ENCODE results near the gene ABCG2.
"Not testable (repeated sequence)": the region's sequence is repeated elsewhere in the genome, so short reads cannot be mapped to it uniquely, and the experiment has no call there.

ABCG2 gene

GRCh38 chr4:88130544-88131305 lies 27.7 kb downstream of the ABCG2 start:
- H3K4me3 ChIP-seq (ENCODE audit: low read depth, low read length): no peak overlapping the region
- no peak for DNase-seq (ENCODE audit: low read depth)
- no peak for TF ChIP-seq CTCF (conservative IDR thresholded peaks at IDR 0.05; ENCODE audit: low read depth, low read length)

GRCh38 chr4:88130003-88130402 lies 28.4 kb downstream of the ABCG2 start:
- DNase-seq (ENCODE audit: low read depth): no peak
- TF ChIP-seq CTCF (conservative IDR thresholded peaks at IDR 0.05; ENCODE audit: low read depth, low read length): no peak
- no peak overlapping the region for H3K4me3 ChIP-seq (ENCODE audit: low read depth, low read length)

GRCh38 chr4:88122260-88122659 lies 36.2 kb downstream of the ABCG2 start:
- DNase-seq (ENCODE audit: low read depth): peak; percentile 11

GRCh38 chr4:88119943-88120342 lies 38.5 kb downstream of the ABCG2 start:
- TF ChIP-seq CTCF (conservative IDR thresholded peaks at IDR 0.05; ENCODE audit: low read depth, low read length): no peak
- no peak overlapping the region for H3K4me3 ChIP-seq (ENCODE audit: low read depth, low read length)
- DNase-seq (ENCODE audit: low read depth): no peak

More at GRCh38 chr4:88122260-88122659, 36.2 kb downstream of the ABCG2 start:
- H3K4me3 ChIP-seq (ENCODE audit: low read depth, low read length): not testable (repeated sequence)

GRCh38 chr4:88115587-88115986 lies 42.9 kb downstream of the ABCG2 start:
- no peak for DNase-seq (ENCODE audit: low read depth)
- TF ChIP-seq CTCF (conservative IDR thresholded peaks at IDR 0.05; ENCODE audit: low read depth, low read length): no peak
- no peak overlapping the region for H3K4me3 ChIP-seq (ENCODE audit: low read depth, low read length)

- no peak for DNase-seq (ENCODE audit: low read depth)
- no peak for TF ChIP-seq CTCF (conservative IDR thresholded peaks at IDR 0.05; ENCODE audit: low read depth, low read length)
Measured at GRCh38 chr4:88112856-88113255, 45.6 kb downstream of the ABCG2 start.

GRCh38 chr4:88110826-88111225 lies 47.6 kb downstream of the ABCG2 start:
- peak; percentile 28 for DNase-seq (ENCODE audit: low read depth)
- TF ChIP-seq CTCF (conservative IDR thresholded peaks at IDR 0.05; ENCODE audit: low read depth, low read length): no peak
- no peak overlapping the region for H3K4me3 ChIP-seq (ENCODE audit: low read depth, low read length)

More at GRCh38 chr4:88112856-88113255, 45.6 kb downstream of the ABCG2 start:
- H3K4me3 ChIP-seq (ENCODE audit: low read depth, low read length): no peak overlapping the region

Measured in choroid plexus epithelial cell (primary cell).